Measurements from ENCODE around the gene PRMT2.

- TF ChIP-seq CTCF (conservative IDR thresholded peaks at IDR 0.05; ENCODE audit: low read depth in 2 of 2), result peak in 1 of 2 experiments; percentile 36; a peak in 2 of 4 replicates
- no peak for TF ChIP-seq EZH2 (IDR thresholded peaks at IDR 0.05; ENCODE audit: low read depth, unreplicated experiment)
- TF ChIP-seq POLR2AphosphoS5 (IDR thresholded peaks at IDR 0.05; ENCODE audit: low read depth), result no peak
Observed at GRCh38 chr21:46634966-46635323, 529 bp upstream of the PRMT2 start.

Data from GM23338 (cell line).